HG03439 (cell line): ENCODE data around the gene DUOXA1.
"Not testable (repeated sequence)": the region's sequence is repeated elsewhere in the genome, so short reads cannot be mapped to it uniquely, and the experiment has no call there.

ENCODE experiments used
- ATAC-seq: cut with Tn5 transposase; IDR thresholded peaks from one replicate; pipeline ENCODE4 v1.9.1; 2021; ENCODE audit warnings: mild to moderate bottlenecking, moderate library complexity; ENCODE audit not compliant: unreplicated experiment

The DUOXA1 gene

GRCh38 chr15:45093622-45094357, 35.9 kb downstream of the DUOXA1 start:
- ATAC-seq: no peak

- no peak for ATAC-seq
Observed at GRCh38 chr15:45093013-45093412, 36.7 kb downstream of the DUOXA1 start.

GRCh38 chr15:45091576-45091975, 38.1 kb downstream of the DUOXA1 start:
- ATAC-seq: no peak

- no peak for ATAC-seq
Observed at GRCh38 chr15:45091161-45091560, 38.5 kb downstream of the DUOXA1 start.

- no peak for ATAC-seq
Observed at GRCh38 chr15:45089712-45090373, 39.8 kb downstream of the DUOXA1 start.

GRCh38 chr15:45088801-45089711, 40.6 kb downstream of the DUOXA1 start:
- ATAC-seq: no peak

GRCh38 chr15:45087513-45087912, 42.2 kb downstream of the DUOXA1 start:
- no peak for ATAC-seq

GRCh38 chr15:45084163-45084562, 45.5 kb downstream of the DUOXA1 start:
- no peak for ATAC-seq

- ATAC-seq: no peak
Observed at GRCh38 chr15:45083223-45083622, 46.5 kb downstream of the DUOXA1 start.

GRCh38 chr15:45082412-45082811, 47.3 kb downstream of the DUOXA1 start:
- ATAC-seq: not testable (repeated sequence)

GRCh38 chr15:45080593-45080992, 49.1 kb downstream of the DUOXA1 start:
- ATAC-seq: not testable (repeated sequence)

GRCh38 chr15:45079628-45080246, 49.9 kb downstream of the DUOXA1 start:
- not testable (repeated sequence) for ATAC-seq

GRCh38 chr15:45079201-45079600, 50.5 kb downstream of the DUOXA1 start:
- not testable (repeated sequence) for ATAC-seq

- ATAC-seq: not testable (repeated sequence)
Observed at GRCh38 chr15:45077391-45077790, 52.3 kb downstream of the DUOXA1 start.

GRCh38 chr15:45075440-45076320, 54.0 kb downstream of the DUOXA1 start:
- ATAC-seq: not testable (repeated sequence)

- not testable (repeated sequence) for ATAC-seq
Observed at GRCh38 chr15:45073602-45074001, 56.1 kb downstream of the DUOXA1 start.

GRCh38 chr15:45069942-45070360, 59.7 kb downstream of the DUOXA1 start:
- ATAC-seq: not testable (repeated sequence)
